Measurements from ENCODE around the gene CSN2. TPM values are rescaled to one million over a fixed set of nuclear protein-coding genes. Genes with fewer than 3 reads are reported as not detected.

Gene CSN2
- total and polyA plus RNA-seq, 9 of the 15 experiments (the other 6 are each of a cell fraction or from before 2014, with no cell fraction given), result not detected

DNA sequence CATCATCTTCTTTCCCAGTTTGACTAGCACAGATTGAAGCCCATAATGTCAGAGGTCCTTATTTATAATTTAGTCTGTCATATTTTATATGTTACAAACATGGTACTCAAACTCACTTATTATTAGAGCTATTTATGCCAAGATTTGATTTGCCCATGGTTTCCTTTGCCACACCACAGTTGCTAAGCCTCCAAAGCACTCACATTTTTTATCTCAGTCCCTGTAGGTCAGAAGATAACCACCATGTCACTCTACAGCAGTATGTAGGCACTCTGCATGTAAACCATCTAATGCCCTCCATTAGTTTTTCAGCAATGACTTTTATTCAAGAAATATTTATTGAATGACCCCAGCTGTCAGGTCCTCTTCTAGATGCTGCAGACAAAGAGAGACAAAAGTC lies 37.0 kb upstream of the CSN2 start:
- Histone ChIP-seq H3K9me3 (replicated peaks; ENCODE audit: control insufficient read depth, insufficient read depth, low read depth, low read length) (no peaks in the 10 kb centered on the region), H3K79me2 (ENCODE audit: control insufficient read depth, insufficient read depth, low read length) (no peaks in the 10 kb centered on the region), H4K20me1 (replicated peaks; ENCODE audit: control insufficient read depth, insufficient read depth, low read length) (no peaks in the 10 kb centered on the region), H3K4me2 (ENCODE audit: insufficient read depth, low read length) (no peak overlapping the region), H2AFZ (ENCODE audit: low read depth, low read length) (no peak overlapping the region), H3K4me1 (replicated peaks in 1 of 2; ENCODE audit: control insufficient read depth in 2 of 2, insufficient read depth in 2 of 2, low read length in 2 of 2) (no peaks in the 10 kb centered on the region), H3K9me1 (ENCODE audit: control insufficient read depth, insufficient read depth, low read length) (no peaks in the 10 kb centered on the region), H3K27me3 (ENCODE audit: control insufficient read depth in 2 of 2, insufficient read depth in 2 of 2, low read length in 2 of 2) (no peaks in the 10 kb centered on the region), H3K4me3 (no peak overlapping the region), H3K36me3 (ENCODE audit: control insufficient read depth, insufficient read depth, low read length) (no peaks in the 10 kb centered on the region), H3K9ac (ENCODE audit: insufficient read depth in 1 of 2, low read depth in 2 of 2, low read length in 2 of 2) (no peak overlapping the region), H3K27ac (ENCODE audit: extremely low read depth, low read depth, low read length) (no peak overlapping the region)
- POLR2A ChIA-PET, result no interaction called here
- intact Hi-C loops (cut with micrococcal nuclease), result no loop called here
- FAIRE-seq, result no peak
- TF ChIP-seq KLF6 (CRISPR knock-in tag; IDR thresholded peaks at IDR 0.05; ENCODE audit: borderline replicate concordance), result no peak
- TF ChIP-seq FUS (optimal IDR thresholded peaks at IDR 0.05; ENCODE audit: low read depth, low read length), result no peak
- no peak for TF ChIP-seq ADNP (tag; IDR thresholded peaks at IDR 0.05)
- TF ChIP-seq NFATC3 (IDR thresholded peaks at IDR 0.05), result no peak
- no peak for TF ChIP-seq ZKSCAN1 (IDR thresholded peaks at IDR 0.05; ENCODE audit: low read depth, low read length)
- TF ChIP-seq ZNF707 (CRISPR knock-in tag; conservative IDR thresholded peaks at IDR 0.05), result no peak
- no peak for TF ChIP-seq KLF13 (tag; IDR thresholded peaks at IDR 0.05; ENCODE audit: borderline replicate concordance, low read depth)
- TF ChIP-seq, protein P1, sequence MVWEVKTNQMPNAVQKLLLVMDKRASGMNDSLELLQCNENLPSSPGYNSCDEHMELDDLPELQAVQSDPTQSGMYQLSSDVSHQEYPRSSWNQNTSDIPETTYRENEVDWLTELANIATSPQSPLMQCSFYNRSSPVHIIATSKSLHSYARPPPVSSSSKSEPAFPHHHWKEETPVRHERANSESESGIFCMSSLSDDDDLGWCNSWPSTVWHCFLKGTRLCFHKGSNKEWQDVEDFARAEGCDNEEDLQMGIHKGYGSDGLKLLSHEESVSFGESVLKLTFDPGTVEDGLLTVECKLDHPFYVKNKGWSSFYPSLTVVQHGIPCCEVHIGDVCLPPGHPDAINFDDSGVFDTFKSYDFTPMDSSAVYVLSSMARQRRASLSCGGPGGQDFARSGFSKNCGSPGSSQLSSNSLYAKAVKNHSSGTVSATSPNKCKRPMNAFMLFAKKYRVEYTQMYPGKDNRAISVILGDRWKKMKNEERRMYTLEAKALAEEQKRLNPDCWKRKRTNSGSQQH (CRISPR knock-in tag; IDR thresholded peaks at IDR 0.05), result no peak
- TF ChIP-seq ZKSCAN3 (CRISPR knock-in tag; IDR thresholded peaks at IDR 0.05), result no peak
- no peak for TF ChIP-seq PRMT5 (CRISPR knock-in tag; IDR thresholded peaks at IDR 0.05)
- no peak for TF ChIP-seq ZNF507 (tag; conservative IDR thresholded peaks at IDR 0.05)
- TF ChIP-seq, protein P2, sequence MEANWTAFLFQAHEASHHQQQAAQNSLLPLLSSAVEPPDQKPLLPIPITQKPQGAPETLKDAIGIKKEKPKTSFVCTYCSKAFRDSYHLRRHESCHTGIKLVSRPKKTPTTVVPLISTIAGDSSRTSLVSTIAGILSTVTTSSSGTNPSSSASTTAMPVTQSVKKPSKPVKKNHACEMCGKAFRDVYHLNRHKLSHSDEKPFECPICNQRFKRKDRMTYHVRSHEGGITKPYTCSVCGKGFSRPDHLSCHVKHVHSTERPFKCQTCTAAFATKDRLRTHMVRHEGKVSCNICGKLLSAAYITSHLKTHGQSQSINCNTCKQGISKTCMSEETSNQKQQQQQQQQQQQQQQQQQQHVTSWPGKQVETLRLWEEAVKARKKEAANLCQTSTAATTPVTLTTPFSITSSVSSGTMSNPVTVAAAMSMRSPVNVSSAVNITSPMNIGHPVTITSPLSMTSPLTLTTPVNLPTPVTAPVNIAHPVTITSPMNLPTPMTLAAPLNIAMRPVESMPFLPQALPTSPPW (CRISPR knock-in tag; IDR thresholded peaks at IDR 0.05), result no peak
- no peak for TF ChIP-seq ZNF124 (CRISPR knock-in tag; IDR thresholded peaks at IDR 0.05)
- TF ChIP-seq U2AF1 (optimal IDR thresholded peaks at IDR 0.05; ENCODE audit: low read depth, low read length), result no peak
- no peak for ATAC-seq
- in situ Hi-C loops (cut with MboI), result no loop called here
- DNase-seq (ENCODE audit: extremely low read depth in 1 of 4, low spot score in 3 of 4), result no peak
- no TSS peak for BruUV-seq (replicated peaks)
- CTCF ChIA-PET (ENCODE audit: low intra/inter-chr PET ratio), result no interaction called here
